ENCODE measurements around the gene ZBTB7C. TPM values are rescaled to one million over a fixed set of nuclear protein-coding genes. Genes with fewer than 3 reads are reported as not detected.

The ZBTB7C gene
- polyA plus RNA-seq, 2 of the 4 experiments (the other 2 are of a cell fraction): 0.10 to 0.12 TPM

DNA sequence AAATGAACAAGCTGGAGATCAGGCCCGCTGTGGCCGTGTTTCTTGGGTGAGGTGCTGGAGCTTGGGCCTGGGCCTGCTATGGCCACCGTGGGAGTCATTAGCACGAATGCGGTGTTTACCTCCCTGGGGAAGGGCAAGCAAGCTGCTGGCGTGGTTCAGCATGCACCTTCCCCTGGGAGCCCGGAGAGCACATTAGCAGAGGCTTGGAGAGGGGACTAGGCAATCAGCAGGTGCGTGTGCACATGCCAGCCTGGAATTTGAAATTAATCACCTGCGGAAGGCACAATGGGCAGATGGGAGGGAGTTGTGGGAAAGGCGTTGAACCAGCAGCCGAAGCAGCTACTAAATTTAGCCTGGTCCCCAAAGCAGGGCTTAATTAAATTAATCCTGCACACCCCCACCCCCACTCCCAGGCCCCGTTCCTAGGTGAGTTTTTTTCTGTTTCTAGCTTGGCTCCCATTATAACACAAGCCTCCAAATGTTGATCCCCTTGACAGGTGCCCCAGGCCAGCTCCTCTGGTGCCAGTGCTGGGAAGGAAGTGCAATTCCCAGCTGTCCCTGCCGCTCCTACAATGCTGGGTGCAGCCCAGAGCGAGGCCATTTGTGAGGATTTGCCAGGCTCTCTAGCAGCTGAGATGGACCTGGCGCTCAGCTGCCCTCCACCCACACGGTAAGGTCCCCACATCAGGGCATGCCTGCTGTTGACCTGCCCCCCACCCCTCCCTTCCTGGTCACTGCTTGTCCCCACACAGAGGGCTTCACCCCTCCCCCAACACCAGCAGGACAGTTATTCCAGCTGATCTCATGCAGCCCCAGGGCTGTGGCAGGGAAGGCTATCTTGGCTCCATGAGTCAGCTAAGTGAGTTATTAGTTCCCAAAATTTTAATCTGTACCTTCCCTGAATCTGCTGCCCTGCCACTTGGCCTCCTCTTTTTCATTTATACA, 115.0 kb downstream of the ZBTB7C start (continued):
- no peak for TF ChIP-seq CBX2 (IDR thresholded peaks at IDR 0.05; ENCODE audit: borderline replicate concordance, low read depth)
- TF ChIP-seq JUNB (IDR thresholded peaks at IDR 0.05): no peak

DNA sequence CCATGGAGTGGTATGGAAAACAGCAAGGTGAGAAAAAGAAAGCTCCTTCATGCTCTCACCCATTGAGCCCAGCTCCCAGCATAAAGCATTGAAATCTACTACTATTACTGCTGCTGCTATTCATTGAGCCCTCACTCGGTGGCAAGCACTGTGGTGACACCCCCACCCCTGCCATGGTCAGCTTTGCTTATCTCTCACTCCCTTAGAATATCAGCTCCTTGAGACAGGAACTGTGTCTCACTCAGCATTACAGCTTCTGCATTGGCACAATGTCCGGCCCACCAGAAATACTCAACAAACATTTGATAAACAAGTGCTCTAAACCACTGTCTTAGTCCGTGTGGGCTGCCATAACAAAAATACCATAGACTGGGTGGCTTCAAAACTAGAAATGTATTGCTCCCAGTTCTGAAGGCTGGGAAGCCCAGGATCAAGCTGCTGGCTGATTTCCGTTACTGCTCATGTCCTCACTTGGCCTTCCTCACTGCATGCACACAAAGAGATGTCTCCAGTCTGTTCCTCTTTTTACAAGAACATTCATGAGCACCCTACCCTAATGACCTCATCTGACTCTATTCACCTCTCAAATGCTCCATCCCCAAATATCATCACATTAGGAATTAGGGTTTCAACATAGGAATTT, 116.3 kb downstream of the ZBTB7C start:
- FAIRE-seq (no peak), ATAC-seq (no peak), DNase-seq (ENCODE audit: low read depth in 1 of 2, low spot score in 1 of 2) (no peak)
- CTCF ChIA-PET: interaction anchor here (0.8 to 1.1 kb wide), 4 partner anchors 9 to 152 kb away, joined by 3 to 4 read pairs (median 3); no protein-coding TSS in a partner anchor
- no peak overlapping the region for H3K27ac ChIP-seq
- no peaks in the 10 kb centered on the region for H3K9me3 ChIP-seq
- no peak overlapping the region for H3K4me2 ChIP-seq
- no peak for TF ChIP-seq NPAS2 (CRISPR knock-in tag; IDR thresholded peaks at IDR 0.05; ENCODE audit: borderline replicate concordance)
- no peak for TF ChIP-seq NR3C1 (IDR thresholded peaks at IDR 0.05)
- TF ChIP-seq FOSB (CRISPR knock-in tag; IDR thresholded peaks at IDR 0.05): no peak
- TF ChIP-seq NFE2L2 (conservative IDR thresholded peaks at IDR 0.05; ENCODE audit: low read length): no peak
- no peak for TF ChIP-seq ZC3H11A (IDR thresholded peaks at IDR 0.05)
- TF ChIP-seq CHD4 (IDR thresholded peaks at IDR 0.05; ENCODE audit: borderline replicate concordance): no peak
- no peak for TF ChIP-seq HDAC2 (IDR thresholded peaks at IDR 0.05)
- TF ChIP-seq SMC3 (IDR thresholded peaks at IDR 0.05): no peak
- TF ChIP-seq CBX8 (IDR thresholded peaks at IDR 0.05): no peak
- no peak for TF ChIP-seq ZSCAN20 (CRISPR knock-in tag; IDR thresholded peaks at IDR 0.05)
- TF ChIP-seq MYC (IDR thresholded peaks at IDR 0.05; ENCODE audit: borderline replicate concordance, low read length): no peak
- TF ChIP-seq, protein P1, sequence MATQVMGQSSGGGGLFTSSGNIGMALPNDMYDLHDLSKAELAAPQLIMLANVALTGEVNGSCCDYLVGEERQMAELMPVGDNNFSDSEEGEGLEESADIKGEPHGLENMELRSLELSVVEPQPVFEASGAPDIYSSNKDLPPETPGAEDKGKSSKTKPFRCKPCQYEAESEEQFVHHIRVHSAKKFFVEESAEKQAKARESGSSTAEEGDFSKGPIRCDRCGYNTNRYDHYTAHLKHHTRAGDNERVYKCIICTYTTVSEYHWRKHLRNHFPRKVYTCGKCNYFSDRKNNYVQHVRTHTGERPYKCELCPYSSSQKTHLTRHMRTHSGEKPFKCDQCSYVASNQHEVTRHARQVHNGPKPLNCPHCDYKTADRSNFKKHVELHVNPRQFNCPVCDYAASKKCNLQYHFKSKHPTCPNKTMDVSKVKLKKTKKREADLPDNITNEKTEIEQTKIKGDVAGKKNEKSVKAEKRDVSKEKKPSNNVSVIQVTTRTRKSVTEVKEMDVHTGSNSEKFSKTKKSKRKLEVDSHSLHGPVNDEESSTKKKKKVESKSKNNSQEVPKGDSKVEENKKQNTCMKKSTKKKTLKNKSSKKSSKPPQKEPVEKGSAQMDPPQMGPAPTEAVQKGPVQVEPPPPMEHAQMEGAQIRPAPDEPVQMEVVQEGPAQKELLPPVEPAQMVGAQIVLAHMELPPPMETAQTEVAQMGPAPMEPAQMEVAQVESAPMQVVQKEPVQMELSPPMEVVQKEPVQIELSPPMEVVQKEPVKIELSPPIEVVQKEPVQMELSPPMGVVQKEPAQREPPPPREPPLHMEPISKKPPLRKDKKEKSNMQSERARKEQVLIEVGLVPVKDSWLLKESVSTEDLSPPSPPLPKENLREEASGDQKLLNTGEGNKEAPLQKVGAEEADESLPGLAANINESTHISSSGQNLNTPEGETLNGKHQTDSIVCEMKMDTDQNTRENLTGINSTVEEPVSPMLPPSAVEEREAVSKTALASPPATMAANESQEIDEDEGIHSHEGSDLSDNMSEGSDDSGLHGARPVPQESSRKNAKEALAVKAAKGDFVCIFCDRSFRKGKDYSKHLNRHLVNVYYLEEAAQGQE (IDR thresholded peaks at IDR 0.05): no peak
- TF ChIP-seq RNF2 (IDR thresholded peaks at IDR 0.05; ENCODE audit: borderline replicate concordance, low read depth): no peak
- no peak for TF ChIP-seq HOXB5 (CRISPR knock-in tag; IDR thresholded peaks at IDR 0.05)
- TF ChIP-seq CEBPB (IDR thresholded peaks at IDR 0.05): no peak
- TF ChIP-seq PHF8 (IDR thresholded peaks at IDR 0.05; ENCODE audit: borderline replicate concordance, low read depth): no peak
- TF ChIP-seq FOSL2 (IDR thresholded peaks at IDR 0.05): no peak
- TF ChIP-seq FOSL2 (CRISPR knock-in tag; IDR thresholded peaks at IDR 0.05): no peak
- no peak for TF ChIP-seq POLR2A (IDR thresholded peaks at IDR 0.05; ENCODE audit: low read length)
- TF ChIP-seq ZFP36 (IDR thresholded peaks at IDR 0.05; ENCODE audit: borderline replicate concordance, partially characterized antibody): no peak
- TF ChIP-seq ZNF302 (CRISPR knock-in tag; IDR thresholded peaks at IDR 0.05): no peak
- H3K4me1 ChIP-seq: peaks cover 15% of the 10 kb centered on the region; the same call in 2 of the 3 replicates
- 54% methylated on average over 4 of the region's 4 CpGs for WGBS (ENCODE audit: missing lambda C conversion rate)
- POLR2A ChIA-PET: no interaction called here
- H3K4me3 ChIP-seq: no peak overlapping the region

All from A549 (cell line).